Fibroblast of lung (primary cell): Measurements from ENCODE around the gene PCDHGA1.

ENCODE experiments used
- EZH2 ChIP-seq: IDR thresholded peaks from 2 replicates; pipeline ENCODE4 v1.5.1; 2012; ENCODE audit warnings: low read length, control low read depth, mild to moderate bottlenecking; ENCODE audit errors: missing control alignments
- TF ChIP-seq, protein P1 (sequence below), 2 donors: IDR thresholded peaks in 1 of 2; conservative IDR thresholded peaks in 1 of 2; 1 replicate in 1 of 2; 2 replicates in 1 of 2; pipeline ENCODE4 v1.5.1; 2011 to 2012; ENCODE audit warnings: low read length in 2 of 2, control low read depth in 1 of 2, inconsistent platforms in 1 of 2, low read depth in 1 of 2, mild to moderate bottlenecking in 1 of 2

DNA sequence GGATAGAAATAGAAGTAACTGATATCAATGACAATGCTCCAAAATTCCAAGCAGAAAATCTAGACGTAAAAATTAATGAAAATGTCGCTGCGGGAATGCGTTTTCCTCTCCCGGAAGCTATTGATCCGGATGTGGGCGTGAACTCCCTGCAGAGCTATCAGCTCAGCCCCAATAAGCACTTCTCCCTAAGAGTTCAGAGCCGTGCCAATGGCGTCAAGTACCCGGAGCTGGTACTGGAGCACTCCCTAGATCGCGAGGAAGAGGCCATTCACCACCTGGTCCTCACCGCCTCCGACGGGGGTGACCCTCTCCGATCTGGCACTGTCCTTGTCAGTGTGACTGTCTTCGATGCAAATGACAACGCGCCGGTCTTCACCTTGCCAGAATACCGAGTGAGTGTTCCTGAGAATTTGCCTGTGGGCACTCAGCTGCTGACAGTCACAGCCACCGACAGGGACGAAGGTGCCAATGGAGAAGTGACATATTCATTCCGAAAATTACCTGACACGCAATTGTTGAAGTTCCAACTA lies 83.3 kb downstream of the PCDHGA1 start:
- TF ChIP-seq, protein P1, sequence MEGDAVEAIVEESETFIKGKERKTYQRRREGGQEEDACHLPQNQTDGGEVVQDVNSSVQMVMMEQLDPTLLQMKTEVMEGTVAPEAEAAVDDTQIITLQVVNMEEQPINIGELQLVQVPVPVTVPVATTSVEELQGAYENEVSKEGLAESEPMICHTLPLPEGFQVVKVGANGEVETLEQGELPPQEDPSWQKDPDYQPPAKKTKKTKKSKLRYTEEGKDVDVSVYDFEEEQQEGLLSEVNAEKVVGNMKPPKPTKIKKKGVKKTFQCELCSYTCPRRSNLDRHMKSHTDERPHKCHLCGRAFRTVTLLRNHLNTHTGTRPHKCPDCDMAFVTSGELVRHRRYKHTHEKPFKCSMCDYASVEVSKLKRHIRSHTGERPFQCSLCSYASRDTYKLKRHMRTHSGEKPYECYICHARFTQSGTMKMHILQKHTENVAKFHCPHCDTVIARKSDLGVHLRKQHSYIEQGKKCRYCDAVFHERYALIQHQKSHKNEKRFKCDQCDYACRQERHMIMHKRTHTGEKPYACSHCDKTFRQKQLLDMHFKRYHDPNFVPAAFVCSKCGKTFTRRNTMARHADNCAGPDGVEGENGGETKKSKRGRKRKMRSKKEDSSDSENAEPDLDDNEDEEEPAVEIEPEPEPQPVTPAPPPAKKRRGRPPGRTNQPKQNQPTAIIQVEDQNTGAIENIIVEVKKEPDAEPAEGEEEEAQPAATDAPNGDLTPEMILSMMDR (conservative IDR thresholded peaks at IDR 0.05 in 1 of 2, IDR thresholded peaks at IDR 0.05 in 1 of 2; ENCODE audit: low read depth in 1 of 2, low read length in 2 of 2), result no peak
- TF ChIP-seq EZH2, result no peak
